HG02571 (cell line): ENCODE measurements around the gene TBATA.

ENCODE experiments used
- ATAC-seq: cut with Tn5 transposase; IDR thresholded peaks from one replicate; pipeline ENCODE4 v1.9.1; 2021; ENCODE audit warnings: mild to moderate bottlenecking, moderate library complexity; ENCODE audit not compliant: unreplicated experiment

TBATA gene

DNA sequence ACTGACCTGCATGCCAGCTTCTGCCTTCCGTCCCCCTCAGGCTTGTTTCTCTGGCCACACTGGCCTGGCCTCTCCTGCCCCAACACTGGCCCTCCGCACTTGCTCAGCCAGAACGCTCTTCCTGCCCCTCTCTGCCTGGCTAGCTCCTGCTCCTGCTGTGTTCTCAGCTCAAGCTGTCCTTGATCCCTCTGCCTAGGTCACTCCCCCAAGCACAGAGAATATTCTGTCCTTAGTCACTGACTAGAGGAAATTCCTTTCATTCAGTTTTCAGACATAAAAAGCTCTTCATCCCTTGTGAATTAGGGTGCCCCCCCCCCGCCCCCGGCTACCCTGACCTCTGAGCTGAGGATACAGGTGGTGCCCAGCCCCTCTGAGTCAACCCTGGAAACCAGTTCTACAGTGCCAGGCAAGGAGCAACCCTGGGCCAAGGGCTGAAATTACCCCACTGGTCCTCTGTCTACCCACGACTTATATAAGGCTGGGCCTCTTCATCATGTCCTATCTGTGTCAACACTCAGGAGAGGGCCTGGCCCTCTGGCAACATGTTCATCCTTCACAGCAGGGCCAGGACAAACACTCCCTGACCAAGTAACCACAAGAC is 23.9 kb upstream of the TBATA start:
- ATAC-seq: no peak

DNA sequence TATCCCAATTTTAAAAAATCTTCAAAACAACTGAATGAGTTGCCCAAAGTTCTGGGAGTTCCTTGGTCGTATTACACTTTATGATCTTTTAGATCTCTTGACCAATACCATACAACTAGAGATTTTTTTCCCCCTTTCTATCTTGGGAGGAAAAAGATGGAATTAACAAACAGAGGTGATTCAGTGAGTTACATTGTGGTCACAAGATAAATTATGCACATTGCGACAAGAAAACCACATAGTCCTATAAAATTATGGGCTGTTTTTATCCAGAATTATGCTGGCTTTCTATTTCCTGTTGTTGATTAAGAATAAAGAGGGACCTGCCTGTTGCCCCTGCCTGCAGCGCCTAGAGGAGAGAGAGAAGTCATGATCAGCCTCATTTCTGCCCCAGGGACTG is 22.4 kb upstream of the TBATA start:
- ATAC-seq: no peak

DNA sequence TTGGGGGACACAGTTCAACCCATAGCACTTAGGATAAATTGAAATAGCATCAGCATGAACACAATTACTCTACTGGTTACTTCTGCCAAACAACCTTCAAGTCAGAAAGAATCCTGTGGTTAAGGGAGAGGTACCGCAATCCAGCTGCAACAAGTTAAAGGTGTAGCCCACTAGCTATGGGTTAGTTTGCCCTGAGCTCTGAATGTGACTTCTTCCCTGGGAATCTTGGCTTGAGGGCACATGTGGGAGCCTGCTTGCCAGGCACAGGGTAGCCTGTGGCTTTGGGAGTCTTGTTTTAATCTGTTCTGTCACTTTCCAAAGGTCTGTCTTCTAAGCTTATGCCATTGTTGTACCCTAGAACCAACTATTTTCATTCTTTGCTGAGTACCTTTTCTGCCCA is 21.7 kb upstream of the TBATA start:
- ATAC-seq: no peak

DNA sequence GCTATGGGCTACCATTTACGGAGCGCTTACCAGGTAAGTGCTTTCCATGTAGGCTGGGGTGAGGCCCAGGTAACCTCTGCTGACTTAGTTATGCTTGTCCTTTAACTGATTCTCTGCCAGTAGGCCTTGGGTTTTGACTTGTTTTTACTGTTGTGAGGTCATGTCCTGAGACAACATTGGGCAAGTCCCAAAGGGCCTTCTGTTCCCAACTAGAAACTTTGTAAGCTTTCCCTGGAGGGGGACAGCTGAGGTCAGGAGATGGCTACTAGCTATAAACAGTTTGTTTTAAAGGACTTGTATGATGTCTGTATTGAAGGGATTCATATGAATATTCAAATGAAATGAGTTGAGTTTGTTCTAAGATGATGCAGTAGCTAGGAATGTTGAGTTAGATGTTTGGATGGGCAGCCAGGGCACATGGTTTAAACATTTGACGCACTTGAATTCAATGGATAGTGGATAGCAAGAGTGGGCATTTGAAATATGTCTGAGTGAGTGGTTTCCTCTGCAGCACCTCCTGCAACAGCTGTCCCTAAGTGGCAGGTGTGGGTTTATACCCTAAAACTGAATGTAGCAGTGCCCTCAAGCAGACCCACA is 20.5 kb upstream of the TBATA start:
- ATAC-seq: no peak

DNA sequence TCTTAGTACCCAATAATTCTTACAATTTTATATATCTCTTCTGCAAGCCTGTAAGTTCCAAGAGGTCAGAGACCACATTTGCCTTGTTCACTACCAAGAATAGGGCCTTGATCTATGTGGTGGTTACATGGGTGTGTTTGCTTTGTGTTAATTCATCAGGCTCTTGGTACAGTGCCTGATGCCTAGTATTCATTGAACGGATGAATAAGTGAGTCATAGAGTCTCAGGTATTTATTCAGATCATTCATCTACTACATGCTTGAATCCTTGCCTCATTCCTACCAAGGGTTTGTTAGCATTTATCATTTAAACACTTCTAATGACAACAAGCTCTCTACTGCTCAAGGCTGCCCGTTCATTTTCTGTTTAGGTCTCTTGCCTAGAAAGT is 19.2 kb upstream of the TBATA start:
- ATAC-seq: no peak

DNA sequence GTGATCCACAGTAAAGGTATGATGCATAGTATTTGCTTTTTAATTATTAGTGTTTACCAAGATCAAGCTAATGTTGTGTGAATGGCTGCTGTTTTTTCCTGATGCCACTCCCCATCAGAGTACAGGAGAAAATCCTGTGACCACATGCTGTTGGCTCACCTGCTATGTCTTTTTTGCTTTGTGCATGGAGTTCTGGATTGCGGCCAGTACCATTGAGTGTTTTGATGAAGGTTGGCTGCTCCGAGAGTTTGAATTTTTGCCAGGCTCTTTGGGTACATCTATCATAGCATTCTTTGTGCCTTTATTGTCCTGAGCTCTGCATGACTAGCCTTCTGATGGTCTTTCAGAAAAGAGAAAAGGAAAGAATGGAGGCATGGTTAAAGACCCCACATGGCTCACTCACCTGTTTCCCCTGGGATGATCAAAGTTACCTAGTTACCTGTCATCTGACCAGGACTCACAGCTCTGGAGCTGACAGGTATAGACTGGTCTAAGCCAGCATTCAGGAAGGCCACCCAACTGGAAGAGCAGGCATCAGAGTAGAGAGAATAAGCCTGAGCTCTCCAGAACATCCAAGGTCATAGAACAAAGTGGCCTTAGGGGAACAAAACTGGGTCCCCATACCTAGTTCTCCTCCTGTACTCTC is 18.7 kb upstream of the TBATA start:
- ATAC-seq: no peak

DNA sequence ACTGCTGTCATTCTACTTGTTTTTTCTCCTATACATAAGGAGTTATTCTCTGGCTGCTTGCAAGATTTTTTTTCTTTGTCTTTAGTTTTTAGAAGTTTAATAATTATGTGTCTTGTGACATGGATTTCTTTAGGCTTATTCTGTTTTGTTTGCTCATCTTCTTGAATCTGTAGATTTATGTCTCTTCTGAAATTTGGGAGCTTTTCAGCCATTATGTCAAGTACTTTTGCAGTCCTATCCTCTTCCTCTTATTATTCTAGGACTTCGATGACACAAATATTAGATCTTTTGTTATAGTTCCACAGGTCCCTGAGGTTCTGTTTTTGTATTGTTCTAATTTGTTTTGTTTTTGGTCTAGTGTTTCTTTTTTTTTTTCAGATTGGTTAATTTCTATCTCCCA is 16.7 kb upstream of the TBATA start:
- no peak for ATAC-seq

DNA sequence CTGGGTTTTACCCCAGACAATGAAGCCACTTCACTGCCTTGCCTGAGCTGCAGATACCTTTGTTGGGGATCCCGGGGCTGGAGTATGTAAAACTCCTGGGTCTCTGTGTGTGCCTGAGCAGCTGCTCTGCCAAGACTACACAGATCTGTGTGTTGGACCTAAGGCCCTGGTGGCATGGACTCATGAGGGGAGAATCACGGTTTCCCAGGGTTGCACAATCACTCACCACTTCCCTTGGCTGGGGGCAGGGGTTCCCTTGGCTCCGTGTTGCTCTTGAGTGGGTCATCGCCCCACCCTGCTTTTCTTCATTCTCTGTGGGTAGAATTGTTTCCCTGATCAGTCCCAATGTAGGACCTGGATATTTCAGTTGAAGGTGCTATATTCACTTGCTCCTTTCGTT is 13.9 kb upstream of the TBATA start:
- no peak for ATAC-seq

DNA sequence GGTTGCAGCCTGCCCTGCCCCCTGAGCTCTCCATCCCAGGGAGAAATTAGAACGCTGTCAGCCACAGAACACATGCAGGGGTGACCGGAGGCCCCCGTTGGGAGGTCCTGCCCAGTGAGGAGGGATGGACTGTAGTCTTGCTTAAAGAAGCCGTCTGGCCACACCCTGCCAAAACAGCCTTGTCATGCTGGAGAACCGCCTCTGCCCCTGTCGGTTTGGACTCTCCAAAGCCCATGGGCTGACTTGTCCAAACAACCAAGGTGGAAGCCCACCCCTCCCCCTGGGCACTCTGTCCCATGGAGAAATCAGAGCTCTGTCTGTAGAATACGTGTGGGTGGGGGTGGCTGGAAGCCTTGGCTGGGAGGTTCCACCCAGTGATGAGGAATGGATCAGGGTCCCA is 12.7 kb upstream of the TBATA start:
- no peak for ATAC-seq

DNA sequence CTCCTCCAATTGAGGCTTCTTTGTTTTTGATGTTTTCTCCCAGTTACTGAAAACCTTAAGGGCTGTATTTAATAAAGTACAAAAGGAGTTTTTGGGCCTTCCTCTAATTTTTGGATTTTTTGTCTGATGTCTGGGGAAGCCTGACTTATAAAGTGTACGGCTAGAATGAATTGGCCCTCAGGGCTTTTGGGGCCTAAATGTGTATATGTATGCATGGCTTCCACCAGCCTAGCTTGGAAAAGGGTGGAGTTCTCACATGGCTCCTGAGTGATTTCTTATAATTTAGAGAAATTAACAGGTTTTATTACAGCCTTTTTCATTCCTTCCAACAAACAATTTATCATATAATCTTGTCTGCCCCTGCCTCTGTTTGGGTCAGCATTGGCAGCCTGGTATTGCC is 10.4 kb upstream of the TBATA start:
- no peak for ATAC-seq

DNA sequence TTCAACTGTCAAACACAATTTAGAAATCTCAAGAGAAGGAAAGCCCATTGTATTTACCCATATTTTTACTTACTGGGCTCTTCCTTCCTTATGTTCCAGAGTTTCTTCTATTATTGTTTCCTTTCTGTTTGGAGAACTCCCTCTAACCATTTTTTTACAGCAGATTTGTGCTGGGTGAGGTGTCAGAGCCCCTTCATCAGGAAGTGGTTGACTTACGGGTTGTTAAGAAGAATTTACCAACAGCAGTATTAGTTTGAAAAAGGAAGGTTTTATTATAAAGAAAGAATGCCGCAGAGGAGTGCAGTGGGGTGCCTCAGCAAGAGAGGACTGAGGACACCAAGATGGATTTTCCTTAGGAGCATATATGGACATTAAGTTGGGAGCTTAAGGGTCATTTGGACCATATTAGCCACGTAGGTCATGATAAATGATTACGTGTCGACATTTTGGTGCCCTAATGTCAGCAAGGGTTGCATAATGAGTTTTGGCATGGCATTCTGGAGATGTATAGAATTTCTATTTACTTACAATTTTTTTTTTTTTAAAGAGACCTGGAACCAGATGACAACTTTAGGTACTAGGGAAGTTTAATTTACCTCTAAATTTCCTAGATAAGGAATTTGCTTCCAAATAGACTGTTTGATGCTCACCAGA is 6.3 kb upstream of the TBATA start:
- no peak for ATAC-seq

DNA sequence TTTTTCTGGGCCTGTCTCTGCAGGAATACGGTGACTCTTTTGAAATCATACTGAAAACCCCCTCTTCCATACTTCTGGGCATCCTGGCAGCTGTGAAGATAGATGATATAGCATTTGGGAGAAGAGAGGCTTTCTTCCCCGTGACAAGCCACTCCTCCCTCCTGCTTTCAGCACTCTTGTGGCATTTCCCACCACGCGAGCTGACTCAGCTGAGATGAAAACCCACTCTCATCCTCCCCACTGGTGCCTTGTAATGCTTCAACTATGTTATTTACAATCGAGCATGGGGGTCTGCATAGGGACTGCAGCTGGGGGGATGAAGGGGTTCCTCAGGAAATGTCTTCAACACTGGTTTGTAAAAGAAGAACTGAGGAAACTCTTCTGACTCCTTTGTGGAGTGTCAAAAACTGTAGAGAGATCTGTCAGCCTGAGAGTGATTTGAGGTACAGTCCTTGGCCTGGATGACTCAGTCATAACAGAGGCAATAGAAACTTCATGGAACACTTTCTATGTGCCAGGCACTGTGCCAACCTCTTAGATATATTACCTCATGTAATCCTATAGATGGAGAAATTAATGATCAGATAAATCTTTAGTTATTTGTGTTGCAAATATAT is 1.7 kb upstream of the TBATA start:
- ATAC-seq: no peak

DNA sequence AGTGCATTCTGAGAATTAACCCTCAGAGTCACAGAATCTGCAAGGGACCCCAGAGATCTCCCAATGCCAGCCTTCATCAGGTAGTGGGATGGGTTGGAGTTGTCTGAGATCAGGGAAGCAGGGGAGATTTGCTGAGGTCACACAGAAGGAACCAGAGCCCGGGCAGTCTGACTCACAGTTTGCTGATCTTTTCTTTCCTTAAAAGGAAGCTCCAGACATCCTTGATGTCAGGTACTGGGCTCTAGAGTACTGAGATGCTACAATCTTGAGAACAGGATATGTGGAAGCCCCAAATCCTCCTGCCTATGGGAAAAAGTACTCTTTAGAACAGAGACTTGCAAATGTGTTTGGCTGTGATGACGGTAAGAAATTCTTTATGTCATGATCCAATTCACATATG is 706 bp downstream of the TBATA start:
- ATAC-seq: no peak

DNA sequence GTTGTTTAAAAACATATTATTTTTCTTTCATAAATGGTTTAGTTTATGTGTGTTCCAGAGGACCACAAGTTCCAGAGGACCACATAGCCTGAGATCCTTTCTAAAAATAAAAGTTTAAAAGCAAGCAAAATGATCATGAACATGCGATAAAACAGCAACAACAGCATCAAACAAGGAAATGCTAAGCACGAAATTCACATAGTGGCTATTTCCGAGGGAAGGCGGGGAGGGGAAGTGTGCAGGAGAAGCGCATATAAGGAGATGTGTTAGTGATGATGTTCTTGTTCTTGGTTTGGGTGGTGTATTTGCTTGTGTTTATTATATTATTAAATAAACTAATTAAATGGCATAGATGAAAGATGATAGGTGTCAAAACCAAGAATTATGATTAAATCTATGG is 1.2 kb downstream of the TBATA start:
- no peak for ATAC-seq

DNA sequence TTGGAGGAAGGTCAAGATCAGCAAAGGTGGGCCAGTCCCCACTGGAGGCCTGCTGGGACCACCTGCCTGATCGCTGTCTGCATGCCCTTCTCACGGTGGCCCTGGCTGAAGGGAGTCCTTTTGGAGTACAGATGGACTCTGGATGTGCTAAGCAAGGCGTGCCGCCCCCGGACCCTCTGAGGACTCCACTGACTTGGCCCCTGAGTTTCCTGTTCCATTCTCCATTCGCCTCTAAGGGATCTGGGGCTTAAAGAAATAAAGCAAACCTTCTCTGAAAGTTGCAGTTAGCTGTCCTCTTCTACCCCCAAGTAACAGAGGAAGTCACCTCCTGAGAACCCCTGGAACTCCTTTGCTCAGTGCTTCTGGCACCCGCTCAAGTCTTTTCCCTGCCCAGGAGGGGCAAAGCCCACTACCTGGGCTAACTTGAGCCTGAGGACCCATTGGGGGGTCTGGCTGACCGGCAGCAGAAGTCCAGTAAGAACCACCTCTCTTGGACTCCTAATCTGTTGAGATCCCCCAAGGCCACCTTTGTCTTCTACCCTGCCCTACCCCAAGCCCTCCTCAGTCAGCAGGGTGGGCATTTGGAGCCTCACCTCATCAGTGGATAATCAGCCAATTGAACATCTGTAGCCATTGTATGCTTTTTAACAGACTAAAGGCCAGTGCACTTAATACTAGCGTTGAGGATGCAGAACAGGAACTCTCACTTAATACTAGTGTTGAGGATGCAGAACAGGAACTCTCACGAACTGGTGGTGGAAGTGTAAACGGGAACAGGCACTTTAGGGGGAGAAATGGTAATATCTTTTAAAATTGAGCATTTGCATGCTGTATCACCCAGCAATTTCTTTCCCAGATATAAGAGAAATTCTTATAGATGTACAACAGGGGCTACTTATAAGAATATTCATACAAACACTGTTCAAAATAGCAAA is 2.2 kb downstream of the TBATA start:
- no peak for ATAC-seq

DNA sequence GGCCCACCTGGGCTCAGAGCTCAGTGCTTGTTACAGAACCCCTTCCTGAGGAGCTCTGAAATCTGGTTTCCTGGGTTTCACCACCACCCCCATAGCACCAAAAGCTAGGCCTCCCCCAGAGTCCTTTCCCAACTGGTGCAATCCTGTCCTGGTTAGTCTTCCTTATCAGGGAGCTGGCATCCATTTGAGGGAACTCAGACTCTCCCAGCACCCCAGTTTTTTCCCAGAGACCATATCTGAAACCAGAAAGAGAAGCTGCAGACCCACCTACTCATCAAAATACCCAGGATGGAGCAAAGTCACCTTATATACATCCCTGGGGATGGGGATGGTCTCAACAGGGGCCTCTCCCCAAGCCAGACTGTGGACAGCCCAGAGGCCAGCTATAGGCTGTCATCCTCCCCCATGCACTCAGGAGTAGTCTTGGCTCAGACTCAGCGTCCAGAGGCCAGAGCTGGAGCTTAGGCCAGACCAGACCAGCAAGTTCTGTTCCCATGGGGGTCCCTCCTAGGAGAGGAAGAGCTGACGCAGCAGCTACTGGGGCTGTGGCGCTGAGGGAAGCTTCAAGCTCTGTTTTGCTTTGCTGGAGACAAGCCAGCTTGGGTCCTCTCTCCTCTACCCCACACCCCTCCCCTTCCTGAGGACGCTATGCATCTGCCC is 3.0 kb downstream of the TBATA start:
- ATAC-seq: no peak

DNA sequence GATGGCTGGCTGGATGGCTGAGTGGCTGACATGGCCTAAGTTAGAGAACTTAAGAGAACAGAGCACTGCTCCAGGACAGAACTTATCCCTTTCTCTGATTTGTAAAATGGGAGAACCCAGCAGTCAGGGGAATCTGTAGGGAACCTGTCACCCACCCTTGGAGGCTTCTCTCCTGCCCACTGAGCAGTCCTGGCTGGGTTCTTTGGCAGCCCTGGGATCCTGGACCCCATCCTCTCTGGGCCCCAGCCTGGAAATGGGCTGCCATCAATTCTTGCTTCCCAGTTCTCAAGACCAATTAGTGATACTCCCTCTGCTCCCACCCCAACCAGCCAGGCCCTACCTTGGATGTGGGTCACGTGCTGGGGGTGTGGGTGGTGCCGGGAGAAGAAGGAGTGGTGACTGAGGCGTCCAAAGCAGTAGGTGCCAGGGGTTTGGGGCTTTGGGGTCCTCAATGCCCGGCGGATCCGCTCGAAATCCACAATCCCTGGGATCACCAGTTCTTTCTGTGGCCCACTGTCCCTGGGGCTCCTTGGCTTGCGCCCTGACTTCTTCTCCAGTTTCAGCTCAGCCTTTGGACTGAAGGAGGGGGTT is 3.6 kb downstream of the TBATA start:
- no peak for ATAC-seq

DNA sequence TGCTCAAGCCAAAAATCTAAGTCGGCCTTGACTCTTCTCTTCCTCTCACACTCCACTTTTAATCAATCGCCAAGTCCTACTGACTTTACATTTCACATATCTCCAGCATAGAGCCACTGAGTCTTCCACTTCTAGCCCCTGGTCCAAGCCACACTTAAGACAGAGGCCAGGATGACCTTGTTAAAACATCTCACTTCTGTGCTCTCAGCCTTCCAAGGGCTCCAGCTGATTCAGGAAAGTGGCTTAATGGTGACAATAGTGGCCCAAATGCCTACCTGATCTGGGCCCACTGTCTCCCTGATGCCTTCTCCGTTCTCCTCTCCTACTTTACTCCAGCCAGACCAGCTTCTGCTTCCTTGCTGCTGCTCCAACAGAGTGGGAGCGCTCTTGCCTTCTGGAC is 4.4 kb downstream of the TBATA start:
- ATAC-seq: no peak

DNA sequence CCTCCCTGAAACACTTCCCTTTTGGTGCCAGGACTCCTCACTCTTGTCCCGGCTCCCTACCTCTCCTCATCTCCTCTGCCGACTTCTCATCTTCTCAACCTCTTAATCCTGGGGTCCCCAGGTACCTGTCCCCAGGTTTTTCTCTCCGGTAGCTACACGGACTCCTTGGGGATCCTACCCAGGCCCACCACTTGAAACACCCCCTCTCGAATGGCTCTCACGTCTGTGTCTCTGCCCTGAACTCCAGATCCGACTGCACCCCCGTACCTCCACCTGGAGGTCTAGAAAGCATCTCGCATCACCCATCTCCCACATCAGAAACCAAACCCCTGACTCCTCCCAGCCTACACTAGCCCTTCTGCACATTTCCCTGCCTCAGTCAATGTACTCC is 4.8 kb downstream of the TBATA start:
- no peak for ATAC-seq
